ENCODE measurements around the gene ACAN. TPM values are rescaled to one million over a fixed set of nuclear protein-coding genes. Genes with fewer than 3 reads are reported as not detected.
A peak's percentile ranks its signal among the peaks of the same experiment; 100 is the strongest.

ACAN gene
- total and polyA plus RNA-seq, 9 of the 15 experiments (the other 6 are each of a cell fraction or from before 2014, with no cell fraction given) = not detected

DNA sequence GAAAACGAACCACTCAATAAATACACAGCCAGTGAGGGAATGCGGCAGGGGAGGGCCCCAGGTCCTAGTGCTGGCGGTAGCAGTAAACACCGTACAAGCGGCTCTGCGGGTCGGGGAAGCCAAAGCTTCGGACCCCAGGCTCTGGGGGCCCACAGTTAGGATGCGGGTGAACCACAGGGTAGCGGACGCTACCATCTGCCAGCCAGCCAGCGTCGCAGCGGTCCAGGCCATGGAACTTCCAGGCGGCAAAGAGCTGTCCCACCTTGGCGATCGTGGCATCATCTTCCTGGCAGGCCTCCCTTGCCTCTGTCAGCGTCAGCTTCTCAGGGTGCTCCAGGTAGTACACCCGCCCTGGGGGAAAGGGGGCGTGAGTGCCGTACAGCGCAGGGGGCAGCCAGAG, 74.7 kb downstream of the ACAN start:
- no peak overlapping the region for H3K27ac ChIP-seq (ENCODE audit: extremely low read depth, low read depth, low read length)
- H3K9ac ChIP-seq (ENCODE audit: insufficient read depth in 1 of 2, low read depth in 2 of 2, low read length in 2 of 2) = peak overlapping the region in 1 of 2 experiments; percentile 60; a peak in 2 of 4 replicates
- H3K27me3 ChIP-seq (ENCODE audit: control insufficient read depth in 2 of 2, insufficient read depth in 2 of 2, low read length in 2 of 2) = peaks cover 19 to 41% of the 10 kb centered on the region in 2 experiments; a peak in 4 of 5 replicates
- 25% methylated on average over 16 of the region's 22 CpGs for whole genome bisulfite sequencing (ENCODE audit: insufficient coverage, low coverage, missing lambda C conversion rate)
- ChIA-PET POLR2A (interaction anchor here (0.7 to 1.2 kb wide), 4 partner anchors 8 to 15 kb away, joined by 3 to 5 read pairs (median 4); no protein-coding TSS in a partner anchor), CTCF (ENCODE audit: low intra/inter-chr PET ratio) (interaction anchor here (0.6 to 0.7 kb wide), 2 partner anchors 303 to 484 kb away, joined by 3 to 6 read pairs; no protein-coding TSS in a partner anchor)
- no peak overlapping the region for H3K4me2 ChIP-seq (ENCODE audit: insufficient read depth, low read length)
- intact Hi-C loops (cut with micrococcal nuclease) (no loop called here), in situ Hi-C loops (cut with MboI) (no loop called here)
- BruUV-seq (replicated peaks) = no TSS peak
- ATAC-seq = no peak
- peaks cover 8 to 35% of the 10 kb centered on the region in 2 experiments; a peak in 4 of 5 replicates for H3K4me1 ChIP-seq (replicated peaks in 1 of 2; ENCODE audit: control insufficient read depth in 2 of 2, insufficient read depth in 2 of 2, low read length in 2 of 2)
- H2AFZ ChIP-seq (ENCODE audit: low read depth, low read length) = no peak overlapping the region
- no peaks in the 10 kb centered on the region for H3K9me1 ChIP-seq (ENCODE audit: control insufficient read depth, insufficient read depth, low read length)
- no peaks in the 10 kb centered on the region for H3K36me3 ChIP-seq (ENCODE audit: control insufficient read depth, insufficient read depth, low read length)
- H3K79me2 ChIP-seq (ENCODE audit: control insufficient read depth, insufficient read depth, low read length) = no peaks in the 10 kb centered on the region
- no peak for FAIRE-seq
- H3K9me3 ChIP-seq (replicated peaks; ENCODE audit: control insufficient read depth, insufficient read depth, low read depth, low read length) = no peaks in the 10 kb centered on the region
- peaks cover 5% of the 10 kb centered on the region; the same call in 1 of the 2 replicates for H4K20me1 ChIP-seq (replicated peaks; ENCODE audit: control insufficient read depth, insufficient read depth, low read length)
- no peak overlapping the region for H3K4me3 ChIP-seq
- DNase-seq (ENCODE audit: extremely low read depth in 1 of 4, low spot score in 3 of 4) = no peak
- no peak for TF ChIP-seq RBM34 (IDR thresholded peaks at IDR 0.05; ENCODE audit: borderline replicate concordance, insufficient read depth, low read length)
- TF ChIP-seq NCOA2 (IDR thresholded peaks at IDR 0.05; ENCODE audit: partially characterized antibody in 2 of 2) = no peak
- no peak for TF ChIP-seq MXD1 (CRISPR knock-in tag; IDR thresholded peaks at IDR 0.05; ENCODE audit: borderline replicate concordance, poor library complexity, severe bottlenecking)
- 0 out of 2 replicates have a peak, but pooled peaks have one; percentile 46 for TF ChIP-seq IRF2 (CRISPR knock-in tag; IDR thresholded peaks at IDR 0.05)

All from K562 (cell line).